Effector memory CD4-positive, alpha-beta T cell (primary cell): ENCODE measurements around the gene NQO2.
A peak's percentile ranks its signal among the peaks of the same experiment; 100 is the strongest.
"Not testable (repeated sequence)": the region's sequence is repeated elsewhere in the genome, so short reads cannot be mapped to it uniquely, and the experiment has no call there.

Experiments used
- DNase-seq, 3 donors: peaks; one replicate each; pipeline ENCODE4 v3.0.0-alpha.2; 2020
- H3K27ac ChIP-seq: 2 replicates; pipeline ENCODE4 v1.7.0; 2013; ENCODE audit warnings: mild to moderate bottlenecking, low read length, moderate library complexity; ENCODE audit not compliant: insufficient read depth, poor library complexity, severe bottlenecking
- H3K27me3 ChIP-seq: replicated peaks from 2 replicates; pipeline ENCODE4 v1.7.0; 2013; ENCODE audit warnings: mild to moderate bottlenecking, low read length; ENCODE audit not compliant: insufficient read depth, control insufficient read depth, poor library complexity, severe bottlenecking
- H3K36me3 ChIP-seq: 2 replicates; pipeline ENCODE4 v1.7.0; 2013; ENCODE audit warnings: mild to moderate bottlenecking, low read length, moderate library complexity; ENCODE audit not compliant: control insufficient read depth, insufficient read depth
- H3K4me1 ChIP-seq: 2 replicates; pipeline ENCODE4 v1.7.0; 2013; ENCODE audit warnings: low read length, mild to moderate bottlenecking; ENCODE audit not compliant: control insufficient read depth, insufficient read depth, poor library complexity, severe bottlenecking
- H3K4me3 ChIP-seq: 2 replicates; pipeline ENCODE4 v1.7.0; 2013; ENCODE audit warnings: low read length, low read depth, mild to moderate bottlenecking; ENCODE audit not compliant: insufficient read depth, poor library complexity, severe bottlenecking
- H3K9me3 ChIP-seq: 2 replicates; pipeline ENCODE4 v1.7.0; 2013; ENCODE audit warnings: mild to moderate bottlenecking, low read length, moderate library complexity; ENCODE audit not compliant: control insufficient read depth

NQO2 gene

GRCh38 chr6:3053231-3053508, 53.5 kb downstream of the NQO2 start:
- peak overlapping the region; percentile 6 for H3K27ac ChIP-seq
- no peak for DNase-seq
- H3K27me3 ChIP-seq = no peaks in the 10 kb centered on the region
- H3K4me3 ChIP-seq = peak overlapping the region; percentile 41
- H3K36me3 ChIP-seq = no peaks in the 10 kb centered on the region
- H3K9me3 ChIP-seq = no peaks in the 10 kb centered on the region
- H3K4me1 ChIP-seq = peaks cover 6% of the 10 kb centered on the region

GRCh38 chr6:3054229-3055157, 54.8 kb downstream of the NQO2 start:
- DNase-seq, H3K4me1 ChIP-seq, H3K9me3 ChIP-seq, H3K27me3 ChIP-seq, H3K36me3 ChIP-seq, H3K4me3 ChIP-seq, H3K27ac ChIP-seq: not testable (repeated sequence)

GRCh38 chr6:3055158-3055499, 55.4 kb downstream of the NQO2 start:
- H3K27ac ChIP-seq, H3K9me3 ChIP-seq, H3K4me1 ChIP-seq: not testable (repeated sequence)

GRCh38 chr6:3057063-3057770, 57.5 kb downstream of the NQO2 start:
- Histone ChIP-seq H3K36me3 (no peaks in the 10 kb centered on the region), H3K4me1 (peaks cover 6% of the 10 kb centered on the region), H3K4me3 (no peak overlapping the region), H3K9me3 (no peaks in the 10 kb centered on the region), H3K27ac (no peak overlapping the region), H3K27me3 (no peaks in the 10 kb centered on the region)
- no peak for DNase-seq

More at GRCh38 chr6:3055158-3055499, 55.4 kb downstream of the NQO2 start:
- DNase-seq, H3K4me3 ChIP-seq, H3K27me3 ChIP-seq, H3K36me3 ChIP-seq: not testable (repeated sequence)

- Histone ChIP-seq H3K27me3 (no peaks in the 10 kb centered on the region), H3K4me3 (no peak overlapping the region), H3K4me1 (no peaks in the 10 kb centered on the region), H3K27ac (no peak overlapping the region), H3K9me3 (no peaks in the 10 kb centered on the region), H3K36me3 (no peaks in the 10 kb centered on the region)
- no peak for DNase-seq
Observed at GRCh38 chr6:3058957-3059356, 59.3 kb downstream of the NQO2 start.

GRCh38 chr6:3060092-3060491, 60.4 kb downstream of the NQO2 start:
- not testable (repeated sequence) for H3K36me3 ChIP-seq, H3K27me3 ChIP-seq, H3K4me3 ChIP-seq, H3K4me1 ChIP-seq, H3K9me3 ChIP-seq, DNase-seq, H3K27ac ChIP-seq

- peaks cover 6% of the 10 kb centered on the region for H3K4me1 ChIP-seq
- DNase-seq = no peak
- H3K27ac ChIP-seq = no peak overlapping the region
- H3K4me3 ChIP-seq = no peak overlapping the region
- no peaks in the 10 kb centered on the region for H3K36me3 ChIP-seq
- no peaks in the 10 kb centered on the region for H3K9me3 ChIP-seq
- no peaks in the 10 kb centered on the region for H3K27me3 ChIP-seq
Observed at GRCh38 chr6:3061501-3061941, 61.8 kb downstream of the NQO2 start.

GRCh38 chr6:3063340-3063732, 63.6 kb downstream of the NQO2 start:
- H3K27ac ChIP-seq = peak overlapping the region; percentile 82
- H3K4me3 ChIP-seq = peak overlapping the region; percentile 83
- H3K36me3 ChIP-seq, H3K27me3 ChIP-seq, DNase-seq, H3K9me3 ChIP-seq: not testable (repeated sequence)
- peaks cover 10% of the 10 kb centered on the region for H3K4me1 ChIP-seq

GRCh38 chr6:3063733-3064700, 64.3 kb downstream of the NQO2 start:
- Histone ChIP-seq H3K27me3 (no peaks in the 10 kb centered on the region), H3K36me3 (no peaks in the 10 kb centered on the region), H3K9me3 (no peaks in the 10 kb centered on the region), H3K4me1 (peaks cover 10% of the 10 kb centered on the region), H3K4me3 (peak overlapping the region; percentile 83), H3K27ac (peak overlapping the region; percentile 82)
- DNase-seq = peak; percentile 83 to 88 (median 86)
